CD4-positive, alpha-beta T cell treated with Interleukin-4 for 1 hour (primary cell): ENCODE measurements around the gene GOLT1B.

Experiments
- DNase-seq, 2 donors: peaks; one replicate each; pipeline ENCODE4 v3.0.0-alpha.2; 2020 to 2022

The GOLT1B gene

GRCh38 chr12:21526053-21526452 is 24.5 kb downstream of the GOLT1B start, which contains the start of gene SPX:
Gene SPX, plus strand, starts transcription at chr12:21526296. Its CDS starts 177 bp downstream, at chr12:21526473.
- DNase-seq: no peak

GRCh38 chr12:21526721-21527345 is 25.2 kb downstream of the GOLT1B start:
- DNase-seq: no peak

DNA sequence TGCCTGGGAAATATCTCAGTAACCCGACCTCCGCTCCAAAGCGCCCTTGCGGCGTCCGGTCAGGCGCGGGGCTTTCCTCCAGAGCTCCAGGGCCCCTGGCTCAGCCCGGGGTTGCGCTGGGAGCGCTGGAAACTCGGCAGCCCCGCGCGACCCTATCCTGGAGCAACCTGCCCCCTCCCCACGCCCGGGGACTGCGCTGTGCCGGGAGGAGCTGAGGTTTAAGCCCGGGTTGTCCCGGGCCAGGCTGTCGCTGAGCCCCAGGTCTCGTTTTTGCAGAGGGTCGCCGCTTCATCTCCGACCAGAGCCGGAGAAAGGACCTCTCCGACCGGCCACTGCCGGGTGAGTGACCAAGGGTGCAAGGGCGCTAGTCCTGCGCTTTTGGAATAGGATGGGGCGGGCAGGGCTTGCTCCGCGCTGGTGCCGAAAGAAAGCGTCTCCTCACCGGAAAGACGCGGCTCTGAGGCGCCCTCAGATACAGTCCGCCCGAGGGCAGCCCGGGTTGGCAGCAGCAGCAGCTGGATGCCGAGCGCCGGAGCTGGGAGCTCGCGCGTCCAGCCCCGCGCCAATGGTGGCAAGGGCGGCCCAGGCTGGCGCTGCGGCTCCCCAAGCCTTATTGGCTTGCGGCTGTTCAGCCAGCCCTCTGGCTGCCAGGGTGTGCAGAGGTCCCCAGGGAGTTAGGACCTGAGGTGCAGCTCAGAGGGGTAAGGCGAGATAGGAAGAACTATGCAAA is 26.0 kb downstream of the GOLT1B start:
- DNase-seq: peak; percentile 47 to 55

GRCh38 chr12:21528953-21529352 is 27.4 kb downstream of the GOLT1B start:
- DNase-seq: no peak

GRCh38 chr12:21529456-21529855 is 27.9 kb downstream of the GOLT1B start:
- DNase-seq: no peak

DNA sequence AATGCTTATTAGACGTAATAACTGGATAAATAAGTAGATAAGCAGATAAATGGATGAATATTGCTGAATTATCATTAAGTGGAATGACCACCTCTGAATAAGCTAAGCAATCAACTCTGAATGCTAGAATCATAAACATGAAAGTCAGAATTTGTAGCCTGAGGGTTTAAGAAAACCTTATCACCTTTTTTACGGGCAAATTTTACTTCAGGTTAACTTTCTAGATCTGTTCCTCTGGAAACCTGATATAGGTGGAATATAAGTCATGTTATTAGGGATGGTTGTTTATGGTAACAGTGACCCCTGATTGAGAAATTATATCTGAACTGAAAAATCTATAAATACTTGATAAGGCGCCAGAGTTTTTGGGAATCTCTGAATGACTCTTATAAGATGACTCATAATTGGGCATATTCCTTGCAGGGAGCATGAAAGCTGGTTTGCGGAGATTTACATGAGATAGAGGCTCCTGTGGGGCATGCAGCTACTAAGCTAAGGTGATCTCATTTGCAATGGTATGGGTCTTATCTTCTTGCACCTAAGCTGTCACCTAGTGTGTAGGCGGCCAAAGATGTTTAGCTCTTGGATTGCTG is 36.6 kb downstream of the GOLT1B start:
- DNase-seq: no peak

DNA sequence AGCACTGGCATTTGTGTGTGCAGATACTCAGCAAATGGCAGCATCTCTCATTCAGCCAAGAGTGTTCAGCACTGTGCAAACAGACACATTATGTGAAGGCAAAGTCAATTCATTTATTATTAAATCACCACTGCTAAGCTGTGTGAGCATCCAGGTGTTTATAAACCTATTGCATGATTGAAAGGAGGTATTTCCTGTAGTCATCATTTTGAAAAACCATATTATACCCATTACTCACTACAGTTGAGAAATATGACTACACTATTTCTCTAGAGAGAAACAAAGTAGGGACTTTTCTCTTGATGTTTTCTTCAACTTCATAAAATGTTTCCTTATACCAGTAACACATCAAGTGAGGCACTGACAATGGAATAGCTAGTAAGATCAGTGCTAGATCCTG is 38.2 kb downstream of the GOLT1B start:
- no peak for DNase-seq

GRCh38 chr12:21541773-21542172 is 40.2 kb downstream of the GOLT1B start:
- no peak for DNase-seq

GRCh38 chr12:21542403-21542802 is 40.8 kb downstream of the GOLT1B start:
- DNase-seq: no peak

- DNase-seq: no peak
These were observed 41.6 kb downstream of the GOLT1B start for GRCh38 chr12:21543151-21543550.

- DNase-seq: no peak
These were observed 44.0 kb downstream of the GOLT1B start for GRCh38 chr12:21545557-21545956.

GRCh38 chr12:21546716-21547115 is 45.1 kb downstream of the GOLT1B start:
- no peak for DNase-seq

DNA sequence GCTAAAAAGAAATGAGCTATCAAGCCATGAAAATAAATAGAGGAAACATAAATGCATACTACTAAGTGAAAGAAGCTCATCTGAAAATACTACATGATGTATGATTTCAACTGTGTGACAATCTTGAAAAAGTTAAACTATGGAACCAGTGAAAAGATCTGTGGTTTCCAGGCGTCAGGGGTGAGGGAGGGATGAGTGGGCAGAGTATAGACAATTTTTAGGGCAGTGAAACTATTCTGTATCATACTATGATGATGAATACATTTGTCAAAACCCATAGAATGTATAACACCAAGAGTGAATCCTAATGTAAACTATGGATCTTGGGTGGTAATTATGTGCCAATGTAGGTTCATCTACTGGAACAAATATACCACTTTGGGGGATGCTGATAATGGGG is 45.8 kb downstream of the GOLT1B start:
- no peak for DNase-seq

DNA sequence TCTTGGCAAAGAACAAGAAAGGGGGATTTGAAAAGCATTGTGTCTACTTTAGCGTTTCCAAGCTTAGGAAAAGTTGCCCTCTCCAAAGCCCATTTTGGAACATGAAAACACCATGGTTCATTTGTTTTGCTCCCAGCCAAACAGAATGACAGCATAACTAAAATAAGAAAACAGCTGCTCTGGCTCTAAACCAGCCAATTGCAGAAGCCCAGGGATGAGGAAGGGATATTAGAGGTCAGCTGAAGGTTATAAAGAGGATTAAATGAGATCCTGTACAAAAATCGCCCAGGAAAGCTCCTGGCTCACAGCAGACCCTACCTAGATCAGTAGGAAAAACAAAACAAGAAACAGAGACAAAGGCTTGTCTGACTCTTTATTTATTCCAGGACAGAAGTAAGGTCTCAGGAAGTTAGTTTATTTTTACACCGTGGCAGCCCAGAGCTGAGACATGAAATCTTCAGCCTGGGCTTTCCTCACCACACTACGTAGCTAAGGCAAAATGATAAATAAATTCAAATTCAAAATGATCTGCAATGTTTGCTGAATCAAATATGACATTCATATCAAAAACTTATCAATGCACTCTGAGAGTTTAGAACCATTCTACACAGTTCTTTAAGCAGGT is 50.4 kb downstream of the GOLT1B start:
- no peak for DNase-seq

- DNase-seq: no peak
These were observed 51.2 kb downstream of the GOLT1B start for GRCh38 chr12:21552635-21553328.

GRCh38 chr12:21553329-21553675 is 51.7 kb downstream of the GOLT1B start:
- DNase-seq: no peak

DNA sequence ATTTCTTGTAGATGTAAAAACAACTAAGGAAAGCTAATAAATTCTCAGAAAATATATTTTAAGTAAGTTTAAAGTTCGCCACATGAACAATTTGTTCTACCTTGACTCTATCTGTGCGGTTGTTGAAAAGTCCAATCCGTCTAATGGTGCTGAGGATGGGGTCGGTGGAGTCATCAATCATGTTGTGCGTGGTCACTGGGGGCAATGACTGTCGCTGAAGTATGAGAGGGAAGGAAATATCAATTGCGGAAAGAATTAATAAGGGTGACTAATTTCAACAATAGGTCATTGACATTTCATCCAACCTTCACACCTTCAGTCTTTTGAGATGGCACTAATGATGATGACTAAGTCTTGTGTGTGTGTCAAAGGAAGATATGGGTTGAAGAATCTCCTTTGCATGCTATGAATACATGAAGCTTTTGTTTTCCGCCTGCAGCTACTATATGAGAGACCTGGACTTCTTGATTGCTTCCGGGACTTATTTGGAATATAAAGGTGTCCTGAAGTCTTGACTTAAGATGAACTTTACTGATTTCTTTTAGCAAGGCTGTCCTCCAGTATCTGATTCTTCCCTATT is 56.6 kb downstream of the GOLT1B start:
- no peak for DNase-seq

GRCh38 chr12:21559855-21560569 is 58.4 kb downstream of the GOLT1B start:
- DNase-seq: no peak

DNA sequence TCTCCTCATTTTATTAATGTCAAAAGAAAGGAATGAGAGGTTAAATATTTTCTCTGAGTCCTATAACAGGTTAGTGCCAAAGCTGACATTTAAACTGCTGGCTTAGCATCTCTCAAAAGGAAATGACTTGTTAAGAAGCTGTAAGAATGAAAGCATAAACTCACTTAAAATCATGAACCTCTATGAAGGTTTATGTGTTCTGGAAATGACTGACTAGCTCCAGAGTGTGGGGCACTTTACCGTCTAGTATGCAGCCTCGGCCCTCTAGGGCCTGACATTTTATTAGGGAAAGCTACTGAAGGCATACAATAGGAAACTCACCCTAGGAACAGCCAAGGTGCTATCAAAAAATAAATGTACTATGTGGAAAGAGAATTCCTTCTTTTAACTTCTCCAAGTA is 59.6 kb downstream of the GOLT1B start:
- DNase-seq: no peak

- no peak for DNase-seq
These were observed 61.3 kb downstream of the GOLT1B start for GRCh38 chr12:21562859-21563258.

- no peak for DNase-seq
These were observed 64.8 kb downstream of the GOLT1B start for GRCh38 chr12:21566223-21566906.
